ENCODE measurements around the gene FOXG1.

Gene FOXG1

DNA sequence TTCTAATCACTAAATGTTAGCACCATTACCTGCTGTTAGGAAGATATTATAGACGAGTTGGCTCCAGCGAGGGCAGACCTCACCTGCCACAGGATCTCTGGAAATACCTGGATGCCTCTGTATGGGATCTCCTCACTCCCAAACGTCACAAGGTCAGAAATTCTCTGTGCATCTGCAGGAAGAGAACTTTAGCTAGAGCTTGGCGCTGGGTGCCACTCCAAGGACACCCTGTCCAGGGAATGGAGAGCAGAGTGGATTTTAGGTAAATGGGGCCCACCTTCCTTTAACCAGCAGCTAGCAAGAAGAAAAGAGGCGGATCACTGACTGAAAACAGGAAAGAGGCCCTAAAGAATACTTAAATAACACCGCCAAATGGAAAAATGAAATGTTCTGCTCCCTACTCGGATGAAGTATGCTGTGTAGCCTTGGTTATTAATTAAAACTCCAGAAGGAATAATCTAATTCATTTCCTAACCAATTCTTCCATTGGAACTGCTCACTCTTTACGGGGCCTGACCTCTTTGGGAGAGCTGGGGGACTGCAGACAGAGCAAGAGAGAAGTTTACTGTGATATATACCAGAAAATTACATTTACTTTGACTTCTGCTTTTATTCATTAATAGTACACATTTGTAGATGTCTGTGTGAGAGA is 4.2 kb upstream of the FOXG1 start:
- DNase-seq (ENCODE audit: low read depth), result no peak

DNA sequence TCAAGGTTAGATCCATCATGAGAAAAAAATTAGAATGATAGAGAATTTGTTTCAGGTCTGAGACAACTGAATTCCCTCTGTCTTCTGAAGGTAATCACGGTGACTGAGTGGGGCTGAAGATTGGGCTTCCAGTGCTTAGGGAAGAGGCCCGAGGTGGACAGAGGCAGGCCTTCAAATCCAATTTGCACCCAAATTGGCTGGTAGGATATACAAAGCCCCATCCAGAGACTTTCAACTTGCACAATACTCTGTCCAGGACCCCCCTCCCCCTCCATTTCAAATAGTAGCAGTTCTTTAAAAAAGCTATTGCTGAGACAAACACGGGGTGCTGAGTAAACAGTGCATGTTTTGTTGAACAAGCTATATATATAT is 3.6 kb upstream of the FOXG1 start:
- DNase-seq (ENCODE audit: low read depth), result no peak

DNA sequence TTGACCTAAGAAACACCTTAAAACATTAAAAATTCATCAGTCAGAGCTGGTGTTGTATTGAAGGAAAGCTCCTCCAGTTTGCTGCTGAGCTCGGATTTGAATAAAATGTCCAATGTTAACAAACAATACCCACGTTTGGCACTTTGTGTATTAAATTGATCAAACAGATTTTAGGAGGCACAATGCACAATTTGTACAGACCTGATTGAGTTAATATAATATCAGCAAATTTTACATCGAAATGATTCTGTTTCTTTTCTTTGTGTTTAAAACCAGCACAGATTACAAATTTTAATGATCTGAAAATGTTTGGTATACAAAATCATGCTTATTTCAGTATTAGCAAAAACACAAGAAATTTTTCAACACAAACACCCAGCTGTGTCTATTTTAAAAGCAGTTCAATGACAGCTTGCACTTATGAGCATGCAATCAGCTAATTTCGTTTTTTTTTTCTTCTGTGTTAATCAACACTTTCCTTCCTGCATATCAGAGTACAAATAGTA is 2.8 kb upstream of the FOXG1 start:
- DNase-seq (ENCODE audit: low read depth), result no peak

DNA sequence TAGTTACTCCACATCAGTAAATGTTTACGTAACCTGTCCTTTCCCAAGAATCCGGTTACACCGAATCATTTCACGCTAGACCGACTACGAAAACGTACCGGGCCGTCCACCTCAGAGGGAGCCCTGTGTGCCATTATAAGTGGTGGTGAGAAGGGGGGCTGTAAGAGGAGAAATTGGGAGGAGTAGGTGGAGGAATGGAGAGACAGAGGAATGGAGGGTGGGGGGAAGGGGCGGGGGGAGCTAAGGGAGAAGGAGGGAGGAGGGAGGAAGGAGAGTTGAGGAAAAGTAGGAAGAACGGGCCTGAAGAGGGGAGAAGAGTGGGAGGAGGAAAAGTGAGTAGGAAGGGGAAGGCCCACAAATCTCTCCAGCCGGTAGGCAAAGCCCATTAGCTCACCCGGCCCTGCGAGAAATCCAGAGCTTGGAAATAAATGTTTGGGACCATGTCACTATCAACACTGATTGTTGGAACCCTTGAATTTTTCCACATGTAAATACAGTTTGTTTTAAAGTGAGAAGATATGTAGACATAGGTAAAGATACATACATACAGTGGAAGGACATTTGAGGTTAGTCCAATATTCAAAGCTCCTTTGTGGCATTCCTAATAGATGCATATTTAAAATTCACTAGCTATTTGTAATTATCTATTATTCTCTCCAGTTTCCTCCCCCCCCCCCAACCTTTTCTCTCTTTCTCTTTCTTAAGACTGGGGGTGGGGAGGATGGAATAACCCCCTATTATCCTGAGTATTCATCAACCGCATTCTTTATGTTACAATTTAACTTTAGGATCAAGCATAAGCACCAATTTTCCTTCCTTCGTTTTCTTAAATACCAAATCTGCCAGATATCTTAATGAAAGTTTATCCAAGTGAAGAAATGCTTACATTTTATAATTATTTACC is 2.1 kb upstream of the FOXG1 start:
- no peak for DNase-seq (ENCODE audit: low read depth)

DNA sequence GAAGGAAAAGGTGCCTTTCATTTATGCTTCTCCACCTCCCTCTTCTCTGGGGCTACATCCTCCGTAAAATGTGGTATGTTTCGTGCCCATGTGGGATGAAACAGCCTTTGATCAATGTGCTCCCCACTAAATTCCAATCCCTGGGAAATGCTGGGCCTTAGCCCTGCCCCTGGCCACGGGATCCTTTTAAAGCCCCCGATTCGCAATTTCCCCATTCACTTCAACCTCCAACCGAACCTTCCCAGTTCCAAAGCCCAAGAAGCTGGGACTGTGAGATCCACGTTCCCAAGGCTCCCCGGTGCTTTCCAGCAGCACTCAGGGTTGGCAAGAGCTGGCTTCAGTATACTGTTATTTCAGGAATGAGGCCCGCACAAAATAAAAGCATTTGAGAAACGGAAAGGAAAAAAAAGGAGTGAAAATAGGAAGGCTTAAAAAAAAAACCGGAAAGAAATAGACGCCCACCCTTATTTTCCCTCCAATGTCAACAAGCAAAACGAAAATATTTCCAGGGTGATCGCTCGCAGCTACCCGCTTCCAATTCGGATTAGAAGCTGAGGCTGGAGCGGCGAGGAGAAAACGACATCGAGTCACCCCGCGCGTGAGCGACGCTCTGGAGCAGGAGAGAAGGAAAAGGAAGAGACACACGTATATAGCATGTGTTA is 1.3 kb upstream of the FOXG1 start:
- no peak for DNase-seq (ENCODE audit: low read depth)

DNA sequence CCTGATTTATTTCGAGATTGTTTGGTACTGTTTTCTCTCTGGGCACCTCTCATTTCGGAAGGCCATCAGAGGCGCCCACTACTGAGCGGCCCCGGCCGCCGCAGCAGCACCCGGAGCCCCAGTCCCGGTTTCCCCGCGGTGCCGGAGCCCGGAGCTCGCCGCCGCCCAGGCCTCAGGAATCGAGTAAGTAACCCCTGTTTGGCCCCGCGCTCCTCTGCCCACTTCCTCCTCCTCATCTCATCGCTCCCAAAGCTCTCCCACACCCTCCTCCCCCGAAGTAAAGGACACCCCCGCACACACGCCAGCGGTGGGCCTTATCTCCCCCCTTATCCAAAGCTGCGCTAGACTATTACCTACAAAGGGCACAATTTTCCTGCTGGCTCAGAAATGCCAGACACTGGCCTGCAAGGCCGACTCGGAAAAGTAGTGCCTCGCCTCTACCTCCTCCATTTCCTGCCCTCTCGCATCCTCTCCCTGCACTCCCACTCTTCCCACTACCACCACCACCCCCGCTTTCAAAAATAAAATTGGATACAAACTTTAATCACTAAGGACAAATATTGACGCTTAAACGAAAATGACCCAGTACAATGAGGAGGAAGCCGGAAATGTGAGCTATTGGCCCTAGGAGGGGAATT is 637 bp upstream of the FOXG1 start:
- no peak for DNase-seq (ENCODE audit: low read depth)

DNA sequence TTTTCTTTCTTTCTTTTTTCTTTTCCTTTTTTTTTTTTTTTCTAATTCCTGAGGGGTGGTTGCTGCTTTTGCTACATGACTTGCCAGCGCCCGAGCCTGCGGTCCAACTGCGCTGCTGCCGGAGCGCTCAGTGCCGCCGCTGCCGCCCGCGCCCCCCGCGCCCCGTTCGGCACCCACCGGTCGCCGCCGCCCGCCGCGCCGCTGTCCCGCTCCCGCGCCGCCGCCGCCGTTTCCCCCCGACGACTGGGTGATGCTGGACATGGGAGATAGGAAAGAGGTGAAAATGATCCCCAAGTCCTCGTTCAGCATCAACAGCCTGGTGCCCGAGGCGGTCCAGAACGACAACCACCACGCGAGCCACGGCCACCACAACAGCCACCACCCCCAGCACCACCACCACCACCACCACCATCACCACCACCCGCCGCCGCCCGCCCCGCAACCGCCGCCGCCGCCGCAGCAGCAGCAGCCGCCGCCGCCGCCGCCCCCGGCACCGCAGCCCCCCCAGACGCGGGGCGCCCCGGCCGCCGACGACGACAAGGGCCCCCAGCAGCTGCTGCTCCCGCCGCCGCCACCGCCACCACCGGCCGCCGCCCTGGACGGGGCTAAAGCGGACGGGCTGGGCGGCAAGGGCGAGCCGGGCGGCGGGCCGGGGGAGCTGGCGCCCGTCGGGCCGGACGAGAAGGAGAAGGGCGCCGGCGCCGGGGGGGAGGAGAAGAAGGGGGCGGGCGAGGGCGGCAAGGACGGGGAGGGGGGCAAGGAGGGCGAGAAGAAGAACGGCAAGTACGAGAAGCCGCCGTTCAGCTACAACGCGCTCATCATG is 654 bp downstream of the FOXG1 start:
- DNase-seq (ENCODE audit: low read depth), result no peak

DNA sequence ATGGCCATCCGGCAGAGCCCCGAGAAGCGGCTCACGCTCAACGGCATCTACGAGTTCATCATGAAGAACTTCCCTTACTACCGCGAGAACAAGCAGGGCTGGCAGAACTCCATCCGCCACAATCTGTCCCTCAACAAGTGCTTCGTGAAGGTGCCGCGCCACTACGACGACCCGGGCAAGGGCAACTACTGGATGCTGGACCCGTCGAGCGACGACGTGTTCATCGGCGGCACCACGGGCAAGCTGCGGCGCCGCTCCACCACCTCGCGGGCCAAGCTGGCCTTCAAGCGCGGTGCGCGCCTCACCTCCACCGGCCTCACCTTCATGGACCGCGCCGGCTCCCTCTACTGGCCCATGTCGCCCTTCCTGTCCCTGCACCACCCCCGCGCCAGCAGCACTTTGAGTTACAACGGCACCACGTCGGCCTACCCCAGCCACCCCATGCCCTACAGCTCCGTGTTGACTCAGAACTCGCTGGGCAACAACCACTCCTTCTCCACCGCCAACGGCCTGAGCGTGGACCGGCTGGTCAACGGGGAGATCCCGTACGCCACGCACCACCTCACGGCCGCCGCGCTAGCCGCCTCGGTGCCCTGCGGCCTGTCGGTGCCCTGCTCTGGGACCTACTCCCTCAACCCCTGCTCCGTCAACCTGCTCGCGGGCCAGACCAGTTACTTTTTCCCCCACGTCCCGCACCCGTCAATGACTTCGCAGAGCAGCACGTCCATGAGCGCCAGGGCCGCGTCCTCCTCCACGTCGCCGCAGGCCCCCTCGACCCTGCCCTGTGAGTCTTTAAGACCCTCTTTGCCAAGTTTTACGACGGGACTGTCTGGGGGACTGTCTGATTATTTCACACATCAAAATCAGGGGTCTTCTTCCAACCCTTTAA is 1.5 kb downstream of the FOXG1 start:
- DNase-seq (ENCODE audit: low read depth), result no peak

DNA sequence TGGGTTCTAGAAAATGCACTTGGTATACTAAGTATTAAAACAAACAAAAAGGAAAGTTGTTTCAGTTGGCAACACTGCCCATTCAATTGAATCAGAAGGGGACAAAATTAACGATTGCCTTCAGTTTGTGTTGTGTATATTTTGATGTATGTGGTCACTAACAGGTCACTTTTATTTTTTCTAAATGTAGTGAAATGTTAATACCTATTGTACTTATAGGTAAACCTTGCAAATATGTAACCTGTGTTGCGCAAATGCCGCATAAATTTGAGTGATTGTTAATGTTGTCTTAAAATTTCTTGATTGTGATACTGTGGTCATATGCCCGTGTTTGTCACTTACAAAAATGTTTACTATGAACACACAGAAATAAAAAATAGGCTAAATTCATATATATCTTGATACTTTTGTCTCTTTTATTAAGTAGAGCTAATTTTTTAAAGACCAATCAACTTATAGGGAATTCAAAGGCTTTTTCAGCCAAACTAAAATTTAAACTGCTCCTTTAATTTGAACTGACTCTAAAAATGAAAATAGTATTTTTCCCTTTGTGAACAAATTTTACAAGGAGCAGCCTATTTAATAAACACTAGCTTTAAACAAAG is 2.8 kb downstream of the FOXG1 start:
- DNase-seq (ENCODE audit: low read depth), result no peak

DNA sequence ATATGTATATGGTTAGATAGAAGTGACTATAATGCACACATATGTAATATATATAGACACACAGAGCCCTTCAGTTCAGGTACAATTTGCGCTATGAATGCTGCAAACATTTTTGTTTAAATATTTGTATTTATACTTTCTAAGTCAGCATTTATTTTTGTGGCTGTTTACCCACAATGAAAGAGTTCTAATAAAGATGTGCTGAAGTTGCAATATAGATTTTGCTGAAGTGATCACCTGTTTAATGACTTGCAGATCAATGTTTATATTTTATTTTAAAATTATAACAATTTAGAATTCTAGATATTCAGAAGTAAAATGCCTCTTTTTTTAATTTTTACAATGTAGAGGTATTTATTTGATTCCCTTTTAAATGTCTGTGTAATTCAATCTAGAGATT is 3.5 kb downstream of the FOXG1 start:
- no peak for DNase-seq (ENCODE audit: low read depth)

DNA sequence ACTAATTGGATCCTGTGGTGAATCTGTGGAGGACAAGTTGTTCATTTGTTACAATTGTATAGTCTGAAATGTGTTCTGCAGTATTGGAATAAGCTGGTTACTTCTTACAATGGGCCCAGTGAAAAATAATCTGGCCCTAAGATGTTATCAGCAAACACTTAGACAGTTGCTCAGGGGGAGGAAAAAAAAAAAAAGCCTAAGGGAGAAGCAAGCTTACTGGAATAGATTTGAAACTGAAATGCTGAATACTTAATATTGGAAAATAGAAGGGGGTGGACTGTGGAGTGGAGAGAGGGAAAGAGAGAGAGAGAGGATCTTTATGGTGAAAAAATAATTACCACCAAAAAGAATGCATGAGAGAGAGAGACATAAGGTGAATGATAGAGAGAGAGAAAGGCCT is 4.0 kb downstream of the FOXG1 start:
- DNase-seq (ENCODE audit: low read depth), result no peak

DNA sequence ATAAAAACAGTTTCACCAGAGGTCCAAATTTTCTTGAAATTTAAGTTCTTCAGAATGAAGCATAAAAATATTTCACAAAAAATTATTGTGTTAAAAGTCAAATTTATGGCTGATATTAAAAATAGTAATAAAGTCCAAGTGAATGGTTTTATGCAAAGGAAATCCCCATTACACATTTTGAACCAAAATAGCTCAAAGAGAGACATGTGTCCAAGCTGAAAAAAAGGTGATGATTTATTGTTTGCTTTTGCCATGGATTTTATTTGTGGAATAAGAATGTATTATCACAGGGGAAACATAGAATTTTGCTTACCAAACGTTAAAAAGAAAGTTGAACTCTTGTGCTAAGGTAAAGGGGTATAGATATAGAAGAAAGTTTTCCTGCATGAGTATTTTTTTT is 4.6 kb downstream of the FOXG1 start:
- DNase-seq (ENCODE audit: low read depth), result no peak

DNA sequence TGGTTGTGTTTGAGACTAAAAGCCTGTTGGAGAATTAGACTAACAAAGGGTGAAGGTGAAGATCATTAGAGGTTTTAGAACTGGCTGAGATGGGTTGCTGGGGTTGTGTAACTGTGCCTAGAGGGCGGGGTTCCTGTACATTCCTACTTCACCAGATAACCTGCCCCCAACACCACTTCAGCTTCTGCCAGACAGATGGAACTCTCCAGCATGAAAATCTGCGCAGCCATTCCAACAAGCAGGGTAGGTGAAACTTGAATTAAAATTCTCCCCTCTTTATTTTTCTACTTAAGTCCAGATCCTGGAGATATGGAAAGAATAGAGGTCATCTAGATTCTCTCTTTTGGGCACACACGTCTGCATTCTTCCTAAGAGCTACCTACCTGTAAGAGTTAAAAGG is 6.0 kb downstream of the FOXG1 start:
- no peak for DNase-seq (ENCODE audit: low read depth)

DNA sequence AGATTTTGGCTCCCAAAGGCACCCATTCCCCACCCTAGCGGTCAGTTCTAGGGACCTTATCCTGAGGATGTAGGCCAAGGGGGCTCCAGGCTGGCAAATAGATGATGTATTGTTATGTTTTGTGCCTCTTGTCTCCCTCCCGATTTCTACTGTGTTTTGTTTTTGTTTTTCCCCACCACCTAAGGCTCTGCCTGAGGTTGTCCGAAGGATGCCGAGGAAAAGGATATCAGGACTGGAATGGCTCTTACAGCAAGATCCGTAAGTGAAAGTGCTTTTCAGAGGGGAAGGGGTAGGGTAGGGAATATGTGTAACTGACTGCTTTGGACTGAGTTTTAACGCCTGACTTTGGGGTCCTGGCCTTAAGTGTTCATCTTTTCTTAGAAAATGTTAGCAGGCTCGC is 6.6 kb downstream of the FOXG1 start:
- no peak for DNase-seq (ENCODE audit: low read depth)

DNA sequence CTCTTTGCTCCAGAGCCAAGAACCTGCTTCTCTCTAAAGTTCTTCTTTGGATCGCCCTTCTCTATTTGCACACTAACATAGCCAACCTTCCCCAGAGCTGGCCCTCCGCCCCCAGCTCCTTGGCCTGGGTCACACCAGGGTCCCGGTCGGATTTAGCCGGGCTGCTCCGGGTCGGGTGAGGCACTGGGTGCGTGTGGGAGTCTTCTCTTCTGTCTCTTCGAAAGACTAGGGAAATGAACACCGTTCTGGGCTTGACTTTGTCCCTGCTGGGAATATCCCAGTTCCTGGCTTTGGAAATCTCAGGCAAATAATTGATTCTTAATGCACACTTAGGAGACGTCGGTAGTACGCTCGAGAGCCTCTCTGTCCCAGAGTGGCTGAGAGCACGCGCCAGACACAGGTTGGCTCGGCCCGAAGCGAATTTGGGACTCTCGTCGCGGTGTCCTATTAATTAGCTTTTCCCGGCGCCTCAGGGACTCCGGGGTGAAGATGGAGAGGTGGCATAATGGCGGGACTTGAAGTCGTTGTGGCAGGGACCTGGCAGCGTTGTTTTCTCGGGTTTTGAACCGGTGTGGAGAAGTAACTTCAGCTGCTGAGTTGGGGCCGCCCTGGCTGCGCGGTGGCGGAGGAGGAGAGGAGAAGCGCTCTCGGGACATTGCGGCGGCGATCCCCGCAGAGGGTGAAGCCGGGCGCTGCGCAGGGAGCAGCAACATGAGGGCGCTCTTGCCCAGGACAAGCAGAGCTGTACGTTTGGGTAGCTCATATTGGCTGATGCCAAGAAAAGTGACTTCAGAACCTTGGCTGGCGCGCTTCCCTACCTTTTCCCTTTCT is 7.5 kb downstream of the FOXG1 start:
- no peak for DNase-seq (ENCODE audit: low read depth)

DNA sequence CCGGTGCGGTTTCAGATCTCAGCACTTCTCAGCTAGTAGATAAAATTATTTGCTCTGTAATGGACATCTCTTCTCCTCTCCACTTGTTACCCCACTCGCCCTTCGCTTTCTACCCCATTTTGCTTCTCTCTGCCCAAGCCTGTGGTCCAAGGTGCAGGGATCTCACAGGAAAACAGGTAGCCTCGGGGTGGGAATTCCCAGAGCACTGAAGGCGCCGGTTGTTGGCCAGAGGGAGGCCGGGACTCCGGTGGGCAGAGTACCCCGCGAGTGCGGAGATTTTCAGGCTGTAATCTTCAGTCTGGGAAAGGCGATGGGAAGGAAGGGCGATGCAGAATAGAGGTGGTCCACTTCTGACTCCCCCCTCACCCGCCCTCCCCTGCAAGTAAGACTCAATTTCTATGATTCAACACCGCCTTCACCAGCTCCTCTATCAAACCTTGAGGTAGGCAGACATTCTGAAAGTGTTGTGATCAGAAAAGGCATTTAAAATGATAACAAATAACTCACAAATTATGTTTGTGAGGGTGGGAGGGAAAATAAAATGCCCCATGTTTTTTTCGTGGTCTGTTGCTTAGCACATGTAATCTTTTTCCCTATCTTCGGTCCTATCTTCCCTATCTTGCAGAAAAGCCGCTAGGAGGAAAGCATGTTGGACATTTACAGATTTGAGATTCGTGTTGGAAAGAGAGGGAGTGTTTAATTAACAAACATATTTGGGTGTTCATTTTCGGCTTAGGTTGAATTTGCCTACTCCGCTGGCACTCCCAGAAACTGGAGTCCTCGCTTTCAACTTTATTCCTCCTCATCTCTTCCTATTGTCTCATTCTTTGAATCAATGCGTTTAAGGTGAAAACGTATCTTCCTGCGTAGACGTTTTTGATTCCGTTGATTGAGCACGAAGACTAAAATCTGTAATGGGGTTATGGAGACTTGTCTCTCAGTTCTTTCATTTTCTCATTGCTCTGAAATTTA is 8.5 kb downstream of the FOXG1 start:
- no peak for DNase-seq (ENCODE audit: low read depth)

DNA sequence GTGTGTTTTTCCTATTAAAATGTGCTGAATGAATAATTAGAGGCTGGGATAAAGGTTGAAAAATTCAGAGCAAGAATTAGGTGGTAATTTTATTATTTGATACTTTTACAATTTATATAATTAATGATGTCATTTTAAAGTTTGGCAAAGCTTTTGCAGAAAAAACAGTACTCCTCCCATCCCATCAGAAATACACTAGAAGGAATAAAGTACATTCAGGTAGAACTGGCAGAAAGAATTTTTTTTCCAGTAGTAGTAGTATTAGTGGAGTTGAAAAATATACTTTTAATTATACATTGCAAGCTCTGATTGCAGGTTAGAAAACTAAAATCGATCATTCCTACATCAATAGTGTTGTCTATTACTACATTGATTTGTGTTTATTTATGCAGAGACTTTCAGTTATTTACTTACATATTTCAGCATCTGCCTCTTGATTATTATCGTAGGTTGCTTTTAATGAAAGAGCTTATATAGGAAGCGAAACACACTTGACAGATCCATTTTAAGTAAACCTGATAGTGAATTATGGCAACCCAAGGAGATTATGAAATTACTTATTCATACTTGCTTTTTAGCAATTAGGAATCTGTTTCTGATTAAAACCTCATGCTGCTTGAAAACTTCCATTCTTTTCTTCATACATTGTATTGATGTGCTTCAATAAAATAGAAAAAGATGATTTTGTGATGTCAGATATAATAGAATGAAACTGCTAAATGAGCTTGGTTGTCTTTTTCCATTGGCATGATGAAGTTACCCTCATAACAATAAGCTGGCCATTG is 10.1 kb downstream of the FOXG1 start:
- DNase-seq (ENCODE audit: low read depth), result no peak

Measured in HS-5 (cell line).